Left colon (tissue), 2 donors: ENCODE results near the gene FTCDNL1. TPM values are rescaled to one million over a fixed set of nuclear protein-coding genes. Genes with fewer than 3 reads are reported as not detected.

ENCODE experiments used
- ATAC-seq: fragments of 200-7000 bp; cut with Tn5 transposase; one replicate; pipeline ENCODE4 v1.9.1; 2020; ENCODE audit warnings: mild to moderate bottlenecking, moderate library complexity
- DNase-seq, 2 donors: peaks; one replicate each; pipeline ENCODE4 v3.0.0-alpha.2; 2020
- intact Hi-C, 2 donors: fragments of 100-400 bp; cut with DNase I in 1 of 2; cut with micrococcal nuclease in 1 of 2; formaldehyde crosslinking; loops; one replicate each; pipeline versions ENCODE4 v1.11.2 to v1.14.0; 2022; cut with DNase I, micrococcal nuclease
- total RNA-seq, 2 donors: library from RNA; stranded (reverse); fragmentation: NEBNext Ultra II Directional; extraction: Animal tissue kit (Norgen Biotek cat#: 25700); gene quantifications; one replicate each; pipeline ENCODE4 v1.2.1, GENCODE V29; 2021
- donor health status: DM: no; HTN: no; CAD: no.
- donor health status: DM: yes; HTN: yes; CAD: no.

The FTCDNL1 gene
- total RNA-seq, 2 donors from 2014 or later, result 1.4 to 2.0 TPM

DNA sequence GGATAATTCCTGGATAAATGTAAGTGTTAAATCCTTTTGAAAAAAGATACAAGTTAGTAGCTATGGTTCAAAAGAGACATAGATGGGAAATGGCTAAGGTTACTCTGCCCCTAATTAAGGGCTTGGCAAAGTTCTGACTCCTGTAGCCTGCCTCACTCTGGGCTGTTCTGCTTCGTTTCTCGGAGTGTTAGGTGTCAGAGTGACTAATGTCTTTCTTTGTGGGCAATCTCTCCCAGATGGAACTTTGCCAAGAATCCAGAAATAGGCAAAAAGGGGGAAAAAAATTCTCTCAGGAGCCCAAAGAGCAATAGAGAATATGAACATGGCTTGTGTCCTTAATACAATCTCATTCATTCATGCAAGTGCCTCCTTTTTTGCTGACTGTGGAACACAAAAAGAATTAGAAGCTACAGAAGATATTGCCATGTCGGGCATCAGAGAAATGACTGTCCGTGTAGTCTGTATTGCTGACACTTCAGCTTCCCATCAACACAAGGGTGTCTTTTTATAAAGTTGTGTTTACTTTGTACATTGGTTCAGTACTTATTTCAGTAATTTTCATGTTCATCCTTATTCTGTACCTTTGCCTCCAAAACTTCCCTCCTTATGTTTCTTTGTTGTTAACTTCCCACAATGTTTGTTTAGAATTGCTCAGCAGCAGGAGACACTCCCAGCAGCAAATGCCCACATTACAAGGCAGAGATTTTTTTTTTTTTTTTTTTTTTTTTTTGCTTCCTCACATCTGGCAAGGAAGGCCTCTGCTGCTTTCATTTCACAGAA, 134.0 kb downstream of the FTCDNL1 start:
- DNase-seq (no peak), ATAC-seq (peak; percentile 69)
- intact Hi-C loops, result no loop called here

- no peak for ATAC-seq
- intact Hi-C loops, result no loop called here
- no peak for DNase-seq
Observed at GRCh38 chr2:199713746-199714145, 137.2 kb downstream of the FTCDNL1 start.

- DNase-seq (no peak), ATAC-seq (no peak)
- intact Hi-C loops, result no loop called here
Observed at GRCh38 chr2:199710551-199710950, 140.4 kb downstream of the FTCDNL1 start.

Other genes with a start within 250 kb of the FTCDNL1 start
- 10 to 100 TPM; 13.8 to 14.8 TPM for gene C2orf69, start 60.1 kb upstream of the FTCDNL1 start, total RNA-seq
- 1 to 10 TPM; 6.0 to 7.5 TPM for gene TYW5, start 104.3 kb upstream of the FTCDNL1 start, total RNA-seq
- gene MAIP1, start 104.4 kb upstream of the FTCDNL1 start, total RNA-seq, result 10 to 100 TPM; 25.4 to 27.2 TPM